H1 (cell line): ENCODE measurements around the gene S100A14. TPM values are rescaled to one million over a fixed set of nuclear protein-coding genes. Genes with fewer than 3 reads are reported as not detected.

Experiments
- RXRA ChIP-seq: IDR thresholded peaks from 2 replicates; pipeline ENCODE4 v1.6.1; 2011; ENCODE audit warnings: low read depth, mild to moderate bottlenecking, low read length, moderate library complexity; ENCODE audit not compliant: insufficient read depth
- SP2 ChIP-seq: IDR thresholded peaks from 2 replicates; pipeline ENCODE4 v1.6.1; 2012; ENCODE audit warnings: mild to moderate bottlenecking, low read length, inconsistent platforms
- SP4 ChIP-seq: IDR thresholded peaks from 2 replicates; pipeline ENCODE4 v1.6.1; 2012; ENCODE audit warnings: low read length, inconsistent platforms
- polyA plus RNA-seq, 7 experiments: library from polyadenylated mRNA; depleted of rRNA in 3 of 7; stranded (reverse) in 5 of 7; unstranded in 2 of 7; fragments of >200 nt in 5 of 7; fragments of 200-250 nt in 2 of 7; gene quantifications; 1 replicate in 5 of 7; 2 replicates in 1 of 7; 4 replicates in 1 of 7; pipeline versions ENCODE4 v1.2.1 to v1.2.3, GENCODE V29; 2011 to 2013; ENCODE audit warnings: missing spikeins in 2 of 7, mixed read lengths in 2 of 7
- total RNA-seq: library from RNA; stranded (reverse); fragmentation: NEBNext Ultra II Directional; extraction: Animal tissue kit (Norgen Biotek cat#: 25700); gene quantifications from 2 replicates; pipeline ENCODE4 v1.2.1, GENCODE V29; 2021
- TF ChIP-seq, protein P1 (sequence below): fragments of 300-600 bp; sonication (generic); IDR thresholded peaks from 2 replicates; pipeline ENCODE4 v1.7.1; 2012; ENCODE audit warnings: low read length, moderate library complexity, mild to moderate bottlenecking, inconsistent platforms; ENCODE audit not compliant: insufficient replicate concordance

Gene S100A14
- total and polyA plus RNA-seq, 2 of the 8 experiments (the other 6 are each of a cell fraction or from before 2014, with no cell fraction given): 1.4 to 5.3 TPM

- TF ChIP-seq, protein P1, sequence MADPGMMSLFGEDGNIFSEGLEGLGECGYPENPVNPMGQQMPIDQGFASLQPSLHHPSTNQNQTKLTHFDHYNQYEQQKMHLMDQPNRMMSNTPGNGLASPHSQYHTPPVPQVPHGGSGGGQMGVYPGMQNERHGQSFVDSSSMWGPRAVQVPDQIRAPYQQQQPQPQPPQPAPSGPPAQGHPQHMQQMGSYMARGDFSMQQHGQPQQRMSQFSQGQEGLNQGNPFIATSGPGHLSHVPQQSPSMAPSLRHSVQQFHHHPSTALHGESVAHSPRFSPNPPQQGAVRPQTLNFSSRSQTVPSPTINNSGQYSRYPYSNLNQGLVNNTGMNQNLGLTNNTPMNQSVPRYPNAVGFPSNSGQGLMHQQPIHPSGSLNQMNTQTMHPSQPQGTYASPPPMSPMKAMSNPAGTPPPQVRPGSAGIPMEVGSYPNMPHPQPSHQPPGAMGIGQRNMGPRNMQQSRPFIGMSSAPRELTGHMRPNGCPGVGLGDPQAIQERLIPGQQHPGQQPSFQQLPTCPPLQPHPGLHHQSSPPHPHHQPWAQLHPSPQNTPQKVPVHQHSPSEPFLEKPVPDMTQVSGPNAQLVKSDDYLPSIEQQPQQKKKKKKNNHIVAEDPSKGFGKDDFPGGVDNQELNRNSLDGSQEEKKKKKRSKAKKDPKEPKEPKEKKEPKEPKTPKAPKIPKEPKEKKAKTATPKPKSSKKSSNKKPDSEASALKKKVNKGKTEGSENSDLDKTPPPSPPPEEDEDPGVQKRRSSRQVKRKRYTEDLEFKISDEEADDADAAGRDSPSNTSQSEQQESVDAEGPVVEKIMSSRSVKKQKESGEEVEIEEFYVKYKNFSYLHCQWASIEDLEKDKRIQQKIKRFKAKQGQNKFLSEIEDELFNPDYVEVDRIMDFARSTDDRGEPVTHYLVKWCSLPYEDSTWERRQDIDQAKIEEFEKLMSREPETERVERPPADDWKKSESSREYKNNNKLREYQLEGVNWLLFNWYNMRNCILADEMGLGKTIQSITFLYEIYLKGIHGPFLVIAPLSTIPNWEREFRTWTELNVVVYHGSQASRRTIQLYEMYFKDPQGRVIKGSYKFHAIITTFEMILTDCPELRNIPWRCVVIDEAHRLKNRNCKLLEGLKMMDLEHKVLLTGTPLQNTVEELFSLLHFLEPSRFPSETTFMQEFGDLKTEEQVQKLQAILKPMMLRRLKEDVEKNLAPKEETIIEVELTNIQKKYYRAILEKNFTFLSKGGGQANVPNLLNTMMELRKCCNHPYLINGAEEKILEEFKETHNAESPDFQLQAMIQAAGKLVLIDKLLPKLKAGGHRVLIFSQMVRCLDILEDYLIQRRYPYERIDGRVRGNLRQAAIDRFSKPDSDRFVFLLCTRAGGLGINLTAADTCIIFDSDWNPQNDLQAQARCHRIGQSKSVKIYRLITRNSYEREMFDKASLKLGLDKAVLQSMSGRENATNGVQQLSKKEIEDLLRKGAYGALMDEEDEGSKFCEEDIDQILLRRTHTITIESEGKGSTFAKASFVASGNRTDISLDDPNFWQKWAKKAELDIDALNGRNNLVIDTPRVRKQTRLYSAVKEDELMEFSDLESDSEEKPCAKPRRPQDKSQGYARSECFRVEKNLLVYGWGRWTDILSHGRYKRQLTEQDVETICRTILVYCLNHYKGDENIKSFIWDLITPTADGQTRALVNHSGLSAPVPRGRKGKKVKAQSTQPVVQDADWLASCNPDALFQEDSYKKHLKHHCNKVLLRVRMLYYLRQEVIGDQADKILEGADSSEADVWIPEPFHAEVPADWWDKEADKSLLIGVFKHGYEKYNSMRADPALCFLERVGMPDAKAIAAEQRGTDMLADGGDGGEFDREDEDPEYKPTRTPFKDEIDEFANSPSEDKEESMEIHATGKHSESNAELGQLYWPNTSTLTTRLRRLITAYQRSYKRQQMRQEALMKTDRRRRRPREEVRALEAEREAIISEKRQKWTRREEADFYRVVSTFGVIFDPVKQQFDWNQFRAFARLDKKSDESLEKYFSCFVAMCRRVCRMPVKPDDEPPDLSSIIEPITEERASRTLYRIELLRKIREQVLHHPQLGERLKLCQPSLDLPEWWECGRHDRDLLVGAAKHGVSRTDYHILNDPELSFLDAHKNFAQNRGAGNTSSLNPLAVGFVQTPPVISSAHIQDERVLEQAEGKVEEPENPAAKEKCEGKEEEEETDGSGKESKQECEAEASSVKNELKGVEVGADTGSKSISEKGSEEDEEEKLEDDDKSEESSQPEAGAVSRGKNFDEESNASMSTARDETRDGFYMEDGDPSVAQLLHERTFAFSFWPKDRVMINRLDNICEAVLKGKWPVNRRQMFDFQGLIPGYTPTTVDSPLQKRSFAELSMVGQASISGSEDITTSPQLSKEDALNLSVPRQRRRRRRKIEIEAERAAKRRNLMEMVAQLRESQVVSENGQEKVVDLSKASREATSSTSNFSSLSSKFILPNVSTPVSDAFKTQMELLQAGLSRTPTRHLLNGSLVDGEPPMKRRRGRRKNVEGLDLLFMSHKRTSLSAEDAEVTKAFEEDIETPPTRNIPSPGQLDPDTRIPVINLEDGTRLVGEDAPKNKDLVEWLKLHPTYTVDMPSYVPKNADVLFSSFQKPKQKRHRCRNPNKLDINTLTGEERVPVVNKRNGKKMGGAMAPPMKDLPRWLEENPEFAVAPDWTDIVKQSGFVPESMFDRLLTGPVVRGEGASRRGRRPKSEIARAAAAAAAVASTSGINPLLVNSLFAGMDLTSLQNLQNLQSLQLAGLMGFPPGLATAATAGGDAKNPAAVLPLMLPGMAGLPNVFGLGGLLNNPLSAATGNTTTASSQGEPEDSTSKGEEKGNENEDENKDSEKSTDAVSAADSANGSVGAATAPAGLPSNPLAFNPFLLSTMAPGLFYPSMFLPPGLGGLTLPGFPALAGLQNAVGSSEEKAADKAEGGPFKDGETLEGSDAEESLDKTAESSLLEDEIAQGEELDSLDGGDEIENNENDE: no peak
- TF ChIP-seq RXRA (no peak), SP4 (no peak), SP2 (no peak)
Measured at GRCh38 chr1:153635872-153636271, 19.7 kb upstream of the S100A14 start (continued).
